SK-N-SH (cell line): ENCODE data around the gene FAM9C. TPM values are rescaled to one million over a fixed set of nuclear protein-coding genes. Genes with fewer than 3 reads are reported as not detected.

ENCODE experiments used
- CTCF ChIA-PET: fragments of 300-600, 350-600 bp; formaldehyde crosslinking; extraction: SDS; loops from one replicate; lab custom pipeline; 2021; lab: Yijun Ruan, JAX
- POLR2A ChIA-PET: fragments of 350-600 bp; sonication (Branson Sonifier 250); formaldehyde crosslinking; extraction: SDS; loops from one replicate; lab custom pipeline; 2020; ENCODE audit warnings: antibody characterized with exemption, inconsistent platforms; lab: Yijun Ruan, JAX
- DNase-seq: peaks from one replicate; pipeline ENCODE4 v3.0.0; 2012
- H2AFZ ChIP-seq: fragments of 200-600 bp; sonication (generic); 2 replicates; pipeline ENCODE4 v1.8.1; 2016; ENCODE audit warnings: antibody characterized with exemption, mild to moderate bottlenecking, low read depth
- H3F3A ChIP-seq: fragments of 200-600 bp; sonication (generic); replicated peaks from 2 replicates; pipeline ENCODE3; 2016; ENCODE audit warnings: antibody characterized with exemption, mild to moderate bottlenecking; ENCODE audit not compliant: insufficient read depth
- H3K27ac ChIP-seq, 2 experiments: fragments of 200-500 bp in 1 of 2; fragments of 200-600 bp in 1 of 2; sonication (Bioruptor generic) in 1 of 2; sonication (generic), shearing (Covaris generic) in 1 of 2; 2 replicates each; pipeline versions ENCODE4 v1.5.1 to v1.6.1; 2014 to 2016; ENCODE audit warnings: low read depth in 2 of 2, inconsistent platforms in 1 of 2, low read length in 1 of 2, mild to moderate bottlenecking in 1 of 2, mixed read lengths in 1 of 2
- H3K27me3 ChIP-seq: fragments of 200-600 bp; sonication (generic), shearing (Covaris generic); 2 replicates; pipeline ENCODE4 v1.6.1; 2016; ENCODE audit warnings: mixed run types; ENCODE audit not compliant: insufficient read depth
- H3K36me3 ChIP-seq, 2 experiments: fragments of 200-500 bp in 1 of 2; fragments of 200-600 bp in 1 of 2; sonication (Bioruptor generic) in 1 of 2; sonication (generic) in 1 of 2; replicated peaks in 1 of 2; 2 replicates each; pipeline versions ENCODE3 to v1.5.1; 2014 to 2016; ENCODE audit warnings: low read length in 1 of 2, mild to moderate bottlenecking in 1 of 2; ENCODE audit not compliant: insufficient read depth in 2 of 2, control insufficient read depth in 1 of 2
- H3K4me1 ChIP-seq, 2 experiments: fragments of 200-500 bp in 1 of 2; fragments of 200-600 bp in 1 of 2; sonication (Bioruptor generic) in 1 of 2; sonication (generic), shearing (Covaris generic) in 1 of 2; 2 replicates each; pipeline versions ENCODE4 v1.5.1 to v1.6.1; 2014 to 2016; ENCODE audit warnings: low read depth in 1 of 2, low read length in 1 of 2, mixed run types in 1 of 2; ENCODE audit not compliant: insufficient read depth in 2 of 2, control insufficient read depth in 1 of 2
- H3K4me2 ChIP-seq: fragments of 200-600 bp; sonication (generic), shearing (Covaris generic); 2 replicates; pipeline ENCODE4 v1.6.1; 2017; ENCODE audit warnings: mixed run types
- H3K4me3 ChIP-seq, 2 experiments: fragments of 200-500 bp in 1 of 2; fragments of 200-600 bp in 1 of 2; sonication (Bioruptor generic) in 1 of 2; sonication (generic), shearing (Covaris generic) in 1 of 2; 2 replicates each; pipeline versions ENCODE4 v1.5.1 to v1.8.1; 2014 to 2016; ENCODE audit warnings: low read depth in 2 of 2, inconsistent platforms in 1 of 2, low read length in 1 of 2, mild to moderate bottlenecking in 1 of 2, mixed read lengths in 1 of 2, moderate library complexity in 1 of 2
- H3K79me2 ChIP-seq: fragments of 200-600 bp; sonication (generic); 2 replicates; pipeline ENCODE4 v1.8.1; 2017; ENCODE audit warnings: mild to moderate bottlenecking; ENCODE audit not compliant: insufficient read depth
- H3K9ac ChIP-seq: fragments of 200-600 bp; sonication (generic); 2 replicates; pipeline ENCODE4 v1.6.1; 2017; ENCODE audit warnings: mixed run types
- H3K9me2 ChIP-seq: fragments of 200-600 bp; sonication (generic); 2 replicates; pipeline ENCODE4 v1.6.1; 2017; ENCODE audit warnings: mixed run types
- H3K9me3 ChIP-seq: fragments of 200-600 bp; sonication (generic); 2 replicates; pipeline ENCODE4 v1.6.1; 2017; ENCODE audit warnings: mixed run types, mild to moderate bottlenecking, moderate library complexity
- H4K20me1 ChIP-seq: fragments of 200-600 bp; sonication (generic); 2 replicates; pipeline ENCODE4 v1.6.1; 2017; ENCODE audit warnings: mild to moderate bottlenecking, mixed run types; ENCODE audit not compliant: insufficient read depth
- CHD2 ChIP-seq: fragments of 150-350 bp; IDR thresholded peaks from 2 replicates; pipeline ENCODE4 v1.6.1; 2018; ENCODE audit warnings: low read length; ENCODE audit not compliant: partially characterized antibody
- FOXM1 ChIP-seq: IDR thresholded peaks from 2 replicates; pipeline ENCODE4 v1.4.0; 2012; ENCODE audit warnings: low read depth, mild to moderate bottlenecking
- GATA2 ChIP-seq: sonication (generic); formaldehyde crosslinking; IDR thresholded peaks from 2 replicates; pipeline ENCODE4 v1.5.0; 2020; ENCODE audit warnings: mild to moderate bottlenecking, missing genetic modification reagents
- NFIC ChIP-seq: IDR thresholded peaks from 2 replicates; pipeline ENCODE4 v1.4.0; 2012; ENCODE audit warnings: borderline replicate concordance
- NRF1 ChIP-seq: IDR thresholded peaks from 2 replicates; pipeline ENCODE4 v1.6.1; 2012; ENCODE audit warnings: low read depth, mild to moderate bottlenecking, low read length
- PBX3 ChIP-seq: IDR thresholded peaks from 2 replicates; pipeline ENCODE4; 2012
- POLR2AphosphoS5 ChIP-seq: IDR thresholded peaks from 2 replicates; pipeline ENCODE4 v1.6.1; 2012; ENCODE audit warnings: low read depth, low read length
- RAD21 ChIP-seq: IDR thresholded peaks from 2 replicates; pipeline ENCODE4 v1.6.1; 2012; ENCODE audit warnings: mild to moderate bottlenecking, low read length
- RCOR1 ChIP-seq: fragments of 150-350 bp; IDR thresholded peaks from 2 replicates; pipeline ENCODE4 v1.6.1; 2017; ENCODE audit warnings: antibody characterized with exemption, low read length
- RXRA ChIP-seq: IDR thresholded peaks from 2 replicates; pipeline ENCODE4 v1.4.0; 2012; ENCODE audit warnings: low read depth, mild to moderate bottlenecking, borderline replicate concordance
- SIN3A ChIP-seq: IDR thresholded peaks from 2 replicates; pipeline ENCODE4 v1.6.1; 2012; ENCODE audit warnings: low read depth, mild to moderate bottlenecking, low read length, moderate library complexity, borderline replicate concordance
- TAF1 ChIP-seq: IDR thresholded peaks from 2 replicates; pipeline ENCODE4 v1.6.1; 2012; ENCODE audit warnings: low read depth, mild to moderate bottlenecking, low read length, moderate library complexity, borderline replicate concordance
- TCF12 ChIP-seq: IDR thresholded peaks from 2 replicates; pipeline ENCODE4 v1.4.0; 2012
- TEAD4 ChIP-seq: IDR thresholded peaks from 2 replicates; pipeline ENCODE4 v1.4.0; 2012; ENCODE audit warnings: mild to moderate bottlenecking, borderline replicate concordance; ENCODE audit not compliant: insufficient read depth
- YY1 ChIP-seq: IDR thresholded peaks from 2 replicates; pipeline ENCODE4 v1.4.0; 2012; ENCODE audit warnings: low read depth, mild to moderate bottlenecking
- WGBS: methylation state at CpG from one replicate; pipeline ENCODE4 v1.1.6; 2017; ENCODE audit warnings: low lambda C conversion rate; 5-methylcytosine and 5-hydroxymethylcytosine counted together
- polyA plus RNA-seq, 3 experiments: library from polyadenylated mRNA; depleted of rRNA; stranded (reverse); fragments of >200 nt; gene quantifications; 2 replicates each; pipeline ENCODE4 v1.2.3, GENCODE V29; 2012
- TF ChIP-seq, protein P1 (sequence below): IDR thresholded peaks from 2 replicates; pipeline ENCODE4 v1.4.0; 2012; ENCODE audit warnings: low read depth, borderline replicate concordance

FAM9C gene
- polyA plus RNA-seq, 1 of the 3 experiments (the other 2 are of a cell fraction): 2.6 TPM

DNA sequence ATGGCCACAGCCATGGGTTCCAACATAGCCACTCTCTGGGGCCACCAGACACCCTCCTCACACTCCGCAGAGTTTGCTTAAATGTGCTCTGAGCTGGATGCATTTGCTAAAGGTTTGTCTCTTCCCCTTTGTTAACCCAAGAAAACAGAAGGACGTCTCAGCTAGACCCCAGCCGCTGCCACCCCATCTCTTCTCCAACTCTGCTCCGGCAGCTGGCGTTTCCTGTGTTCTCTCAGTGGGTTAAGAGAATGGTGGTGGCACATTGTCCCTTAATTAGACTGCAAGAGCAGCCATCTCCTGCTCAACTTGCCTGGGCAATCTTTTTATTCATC, 43.7 kb upstream of the FAM9C start:
- TF ChIP-seq TAF1: no peak
- no peak for TF ChIP-seq RAD21
- no peak for TF ChIP-seq PBX3
- no peak for TF ChIP-seq GATA2
- TF ChIP-seq RCOR1: no peak
- no peak for TF ChIP-seq NFIC
- TF ChIP-seq YY1: no peak
- TF ChIP-seq TEAD4: no peak
- TF ChIP-seq NRF1: no peak
- no peak for TF ChIP-seq POLR2AphosphoS5
- no peak for TF ChIP-seq RXRA
- TF ChIP-seq FOXM1: no peak
- no peak for TF ChIP-seq TCF12
- TF ChIP-seq, protein P1, sequence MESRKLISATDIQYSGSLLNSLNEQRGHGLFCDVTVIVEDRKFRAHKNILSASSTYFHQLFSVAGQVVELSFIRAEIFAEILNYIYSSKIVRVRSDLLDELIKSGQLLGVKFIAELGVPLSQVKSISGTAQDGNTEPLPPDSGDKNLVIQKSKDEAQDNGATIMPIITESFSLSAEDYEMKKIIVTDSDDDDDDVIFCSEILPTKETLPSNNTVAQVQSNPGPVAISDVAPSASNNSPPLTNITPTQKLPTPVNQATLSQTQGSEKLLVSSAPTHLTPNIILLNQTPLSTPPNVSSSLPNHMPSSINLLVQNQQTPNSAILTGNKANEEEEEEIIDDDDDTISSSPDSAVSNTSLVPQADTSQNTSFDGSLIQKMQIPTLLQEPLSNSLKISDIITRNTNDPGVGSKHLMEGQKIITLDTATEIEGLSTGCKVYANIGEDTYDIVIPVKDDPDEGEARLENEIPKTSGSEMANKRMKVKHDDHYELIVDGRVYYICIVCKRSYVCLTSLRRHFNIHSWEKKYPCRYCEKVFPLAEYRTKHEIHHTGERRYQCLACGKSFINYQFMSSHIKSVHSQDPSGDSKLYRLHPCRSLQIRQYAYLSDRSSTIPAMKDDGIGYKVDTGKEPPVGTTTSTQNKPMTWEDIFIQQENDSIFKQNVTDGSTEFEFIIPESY: no peak
- no peak for TF ChIP-seq CHD2
- TF ChIP-seq SIN3A: no peak
- H3K36me3 ChIP-seq: no peaks in the 10 kb centered on the region
- no peaks in the 10 kb centered on the region for H4K20me1 ChIP-seq
- no peaks in the 10 kb centered on the region for H3K9me2 ChIP-seq
- H3K9me3 ChIP-seq: no peaks in the 10 kb centered on the region
- no peak overlapping the region for H3K9ac ChIP-seq
- DNase-seq: no peak
- peaks cover 10% of the 10 kb centered on the region for H3F3A ChIP-seq
- POLR2A ChIA-PET: no interaction called here
- H3K27ac ChIP-seq: peak overlapping the region in 1 of 2 experiments; percentile 56; a peak in 3 of 4 replicates
- H3K4me3 ChIP-seq: no peak overlapping the region
- H3K27me3 ChIP-seq: no peaks in the 10 kb centered on the region
- no peak overlapping the region; the same call in 1 of the 2 replicates for H2AFZ ChIP-seq
- no peaks in the 10 kb centered on the region for H3K4me1 ChIP-seq
- H3K79me2 ChIP-seq: no peaks in the 10 kb centered on the region
- CTCF ChIA-PET: interaction anchor here (1.0 kb wide), 1 partner anchor 18 kb away, joined by 3 read pairs; no protein-coding TSS in a partner anchor
- 86% methylated on average over 5 of the region's 5 CpGs for WGBS
- H3K4me2 ChIP-seq: no peak overlapping the region
